ENCODE results near the gene SRMS.

Gene SRMS

DNA sequence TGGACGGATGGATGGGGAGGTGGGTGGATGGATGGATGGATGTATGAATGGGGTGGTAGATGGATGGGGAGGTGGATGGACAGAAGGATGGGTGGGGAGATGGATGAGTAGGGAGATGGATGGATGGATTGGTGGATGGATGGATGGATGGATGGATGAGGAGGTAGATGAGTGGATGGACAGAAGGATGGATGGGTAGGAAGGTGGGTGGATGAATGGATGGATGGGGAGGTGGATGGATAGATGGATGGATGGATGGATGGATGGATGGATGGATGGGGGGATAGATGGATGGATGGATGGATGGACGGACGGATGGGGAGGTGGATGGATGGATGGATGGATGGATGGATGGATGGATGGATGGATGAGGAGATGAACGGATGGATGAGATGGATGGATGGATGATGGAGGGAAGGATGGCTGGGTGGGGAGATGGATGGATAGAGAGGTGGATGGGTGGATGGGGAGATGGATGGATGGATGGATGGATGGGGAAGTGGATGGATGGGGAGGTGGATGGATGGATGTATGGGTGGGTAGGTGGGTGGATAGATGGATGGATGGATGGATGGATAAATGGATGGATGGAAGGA, 55.8 kb downstream of the SRMS start:
- DNase-seq (ENCODE audit: low spot score) = no peak
- in situ Hi-C loops (cut with MboI; ENCODE audit: low pct_unique_long_range_greater_than_20kb, low sequenced_read_pairs, unreplicated experiment) = no loop called here
- TF ChIP-seq, protein P1, sequence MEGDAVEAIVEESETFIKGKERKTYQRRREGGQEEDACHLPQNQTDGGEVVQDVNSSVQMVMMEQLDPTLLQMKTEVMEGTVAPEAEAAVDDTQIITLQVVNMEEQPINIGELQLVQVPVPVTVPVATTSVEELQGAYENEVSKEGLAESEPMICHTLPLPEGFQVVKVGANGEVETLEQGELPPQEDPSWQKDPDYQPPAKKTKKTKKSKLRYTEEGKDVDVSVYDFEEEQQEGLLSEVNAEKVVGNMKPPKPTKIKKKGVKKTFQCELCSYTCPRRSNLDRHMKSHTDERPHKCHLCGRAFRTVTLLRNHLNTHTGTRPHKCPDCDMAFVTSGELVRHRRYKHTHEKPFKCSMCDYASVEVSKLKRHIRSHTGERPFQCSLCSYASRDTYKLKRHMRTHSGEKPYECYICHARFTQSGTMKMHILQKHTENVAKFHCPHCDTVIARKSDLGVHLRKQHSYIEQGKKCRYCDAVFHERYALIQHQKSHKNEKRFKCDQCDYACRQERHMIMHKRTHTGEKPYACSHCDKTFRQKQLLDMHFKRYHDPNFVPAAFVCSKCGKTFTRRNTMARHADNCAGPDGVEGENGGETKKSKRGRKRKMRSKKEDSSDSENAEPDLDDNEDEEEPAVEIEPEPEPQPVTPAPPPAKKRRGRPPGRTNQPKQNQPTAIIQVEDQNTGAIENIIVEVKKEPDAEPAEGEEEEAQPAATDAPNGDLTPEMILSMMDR (IDR thresholded peaks at IDR 0.05; ENCODE audit: extremely low read depth, insufficient read depth, missing control alignments) = no peak

DNA sequence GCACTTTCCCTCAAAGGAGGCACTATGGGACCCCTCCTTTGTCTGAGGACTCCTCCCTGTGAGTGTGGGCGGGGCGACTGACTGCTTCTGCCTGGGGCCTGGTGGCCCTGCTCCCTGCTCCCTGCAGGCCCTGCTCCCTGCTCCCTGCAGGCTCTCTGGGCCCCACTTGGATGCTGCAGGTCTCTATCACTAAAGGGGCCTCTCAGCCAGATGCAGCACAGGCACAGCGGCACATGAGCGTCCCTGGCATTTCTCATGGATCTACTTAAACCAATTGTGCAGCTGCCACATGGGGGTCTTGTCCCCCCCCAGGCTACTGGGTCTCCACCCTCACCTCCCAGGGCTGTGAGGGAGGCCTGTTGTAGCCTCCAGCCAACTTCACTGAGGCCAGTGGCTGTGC, 56.5 kb downstream of the SRMS start:
- no peak for DNase-seq (ENCODE audit: low spot score)
- TF ChIP-seq, protein P1 (IDR thresholded peaks at IDR 0.05; ENCODE audit: extremely low read depth, insufficient read depth, missing control alignments) = no peak
- in situ Hi-C loops (cut with MboI; ENCODE audit: low pct_unique_long_range_greater_than_20kb, low sequenced_read_pairs, unreplicated experiment) = no loop called here

Measured in GM13977 (cell line).